K562 (cell line): Measurements from ENCODE around the gene TEX101. TPM values are rescaled to one million over a fixed set of nuclear protein-coding genes. Genes with fewer than 3 reads are reported as not detected.

Experiments used
- ATAC-seq: fragments of 200-7000 bp; cut with Tn5 transposase; 3 replicates; pipeline ENCODE4 v1.9.1; 2020; ENCODE audit warnings: moderate library complexity
- BruUV-seq: library from RNA; stranded (reverse); fragments of 400-500 nt; replicated peaks from 2 replicates; lab custom pipeline; 2021; lab: Mats Ljungman, UMichigan
- CTCF ChIA-PET: fragments of 300-600 bp; formaldehyde crosslinking; extraction: SDS; loops from one replicate; lab custom pipeline; 2021; ENCODE audit warnings: low intra/inter-chr PET ratio; lab: Yijun Ruan, JAX
- POLR2A ChIA-PET: fragments of 300-600, 350-650 bp; sonication (Branson Sonifier 250); formaldehyde crosslinking; extraction: SDS; loops from one replicate; lab custom pipeline; 2021; ENCODE audit warnings: antibody characterized with exemption, inconsistent platforms; lab: Yijun Ruan, JAX
- DNase-seq, 4 experiments: peaks; one replicate each; pipeline versions ENCODE4 v3.0.0 to v3.0.0-alpha.2; 2011 to 2018; ENCODE audit warnings: low spot score in 3 of 4, mixed read lengths in 3 of 4; ENCODE audit errors: extremely low read depth in 1 of 4
- FAIRE-seq: peaks from 2 replicates; lab custom pipeline; 2011; peaks lifted over from hg19 to GRCh38; lab: Jason Lieb, UNC
- H2AFZ ChIP-seq: 2 replicates; pipeline ENCODE4 v1.6.0; 2011; ENCODE audit warnings: low read depth, low read length, control low read depth, inconsistent platforms
- H3K27ac ChIP-seq: fragments of 200-600 bp; 3 replicates; pipeline ENCODE4 v1.8.0; 2011; ENCODE audit warnings: low read depth, mild to moderate bottlenecking, control low read depth, inconsistent platforms, low read length, moderate library complexity, mixed read lengths; ENCODE audit errors: extremely low read depth
- H3K27me3 ChIP-seq, 2 experiments: fragments of 300-600 bp in 1 of 2; 2 replicates in 1 of 2; 3 replicates in 1 of 2; pipeline versions ENCODE4 v1.6.0 to v1.8.0; 2011; ENCODE audit warnings: inconsistent platforms in 2 of 2, low read length in 2 of 2, mild to moderate bottlenecking in 1 of 2, mixed read lengths in 1 of 2, moderate library complexity in 1 of 2; ENCODE audit not compliant: control insufficient read depth in 2 of 2, insufficient read depth in 2 of 2
- H3K36me3 ChIP-seq: fragments of 300-600 bp; 3 replicates; pipeline ENCODE4 v1.8.0; 2011; ENCODE audit warnings: mild to moderate bottlenecking, low read length, inconsistent platforms; ENCODE audit not compliant: control insufficient read depth, insufficient read depth
- H3K4me1 ChIP-seq, 2 experiments: fragments of 200-600 bp in 1 of 2; replicated peaks in 1 of 2; 2 replicates in 1 of 2; 3 replicates in 1 of 2; pipeline versions ENCODE4 v1.5.1 to v1.8.0; 2011; ENCODE audit warnings: inconsistent platforms in 2 of 2, low read length in 2 of 2, mild to moderate bottlenecking in 1 of 2, mixed read lengths in 1 of 2, moderate library complexity in 1 of 2; ENCODE audit not compliant: control insufficient read depth in 2 of 2, insufficient read depth in 2 of 2
- H3K4me2 ChIP-seq: 2 replicates; pipeline ENCODE4 v1.6.1; 2011; ENCODE audit warnings: low read length, control low read depth, inconsistent platforms, mixed read lengths; ENCODE audit not compliant: insufficient read depth
- H3K4me3 ChIP-seq: fragments of 200-600 bp; sonication (generic), shearing (Covaris generic); 2 replicates; pipeline ENCODE4 v1.5.1; 2016; ENCODE audit warnings: control low read depth, inconsistent platforms
- H3K79me2 ChIP-seq: fragments of 200-600 bp; 3 replicates; pipeline ENCODE4 v1.8.0; 2011; ENCODE audit warnings: low read length, inconsistent platforms; ENCODE audit not compliant: control insufficient read depth, insufficient read depth
- H3K9ac ChIP-seq, 2 experiments: 2 replicates each; pipeline versions ENCODE4 v1.6.0 to v1.6.1; 2011; ENCODE audit warnings: low read depth in 2 of 2, low read length in 2 of 2, control low read depth in 1 of 2, inconsistent platforms in 1 of 2, mild to moderate bottlenecking in 1 of 2, mixed read lengths in 1 of 2; ENCODE audit not compliant: insufficient read depth in 1 of 2
- H3K9me1 ChIP-seq: one replicate; pipeline ENCODE4 v1.6.0; 2011; ENCODE audit warnings: inconsistent platforms, mild to moderate bottlenecking, low read length, moderate library complexity; ENCODE audit not compliant: control insufficient read depth, insufficient read depth
- H3K9me3 ChIP-seq: replicated peaks from 2 replicates; pipeline ENCODE4 v1.5.1; 2011; ENCODE audit warnings: low read depth, low read length, inconsistent platforms; ENCODE audit not compliant: control insufficient read depth, insufficient read depth
- H4K20me1 ChIP-seq: replicated peaks from 2 replicates; pipeline ENCODE4 v1.6.1; 2011; ENCODE audit warnings: low read length, inconsistent platforms, mixed read lengths; ENCODE audit not compliant: control insufficient read depth, insufficient read depth
- ELF1 ChIP-seq: fragments of 200-800 bp; sonication (Bioruptor generic); IDR thresholded peaks from 2 replicates; pipeline ENCODE4 v1.6.1; 2016; ENCODE audit warnings: missing genetic modification characterization, missing compliant biosample characterization
- EP400 ChIP-seq: fragments of 450-650 bp; IDR thresholded peaks from 2 replicates; pipeline ENCODE4 v1.6.1; 2017; ENCODE audit warnings: antibody characterized with exemption, mild to moderate bottlenecking, moderate library complexity
- KAT7 ChIP-seq: sonication (generic); formaldehyde crosslinking; IDR thresholded peaks from 2 replicates; pipeline ENCODE4 v1.8.0; 2022; ENCODE audit warnings: missing genetic modification reagents, mild to moderate bottlenecking, borderline replicate concordance
- NR2C1 ChIP-seq, 2 experiments: fragments of 450-650 bp; IDR thresholded peaks; 2 replicates each; pipeline ENCODE4 v1.6.1; 2017; ENCODE audit warnings: mild to moderate bottlenecking in 2 of 2, antibody characterized with exemption in 1 of 2, inconsistent platforms in 1 of 2, missing compliant biosample characterization in 1 of 2, missing genetic modification characterization in 1 of 2
- PBX2 ChIP-seq, 2 experiments: IDR thresholded peaks in 1 of 2; conservative IDR thresholded peaks in 1 of 2; 2 replicates each; pipeline ENCODE4 v1.6.1; 2016; ENCODE audit warnings: low read depth in 2 of 2, mild to moderate bottlenecking in 1 of 2, missing compliant biosample characterization in 1 of 2, missing genetic modification characterization in 1 of 2, moderate library complexity in 1 of 2
- PHF8 ChIP-seq: fragments of 200-600 bp; sonication (generic); IDR thresholded peaks from 2 replicates; pipeline ENCODE4 v1.6.1; 2012; ENCODE audit warnings: mixed run types, mild to moderate bottlenecking, inconsistent platforms, low read length, moderate library complexity, borderline replicate concordance
- TEAD4 ChIP-seq, 2 experiments: sonication (generic) in 1 of 2; formaldehyde crosslinking in 1 of 2; IDR thresholded peaks; 2 replicates each; pipeline versions ENCODE4 v1.6.1 to v1.8.0; 2012 to 2022; ENCODE audit warnings: borderline replicate concordance in 1 of 2, inconsistent platforms in 1 of 2, low read length in 1 of 2, mild to moderate bottlenecking in 1 of 2, missing genetic modification reagents in 1 of 2
- ZBTB33 ChIP-seq: sonication (generic); formaldehyde crosslinking; IDR thresholded peaks from 2 replicates; pipeline ENCODE4 v1.8.1; 2023; ENCODE audit warnings: mild to moderate bottlenecking, missing genetic modification reagents
- ZBTB7A ChIP-seq: IDR thresholded peaks from 2 replicates; pipeline ENCODE4 v1.6.1; 2011; ENCODE audit warnings: low read depth, mild to moderate bottlenecking, low read length, moderate library complexity, borderline replicate concordance; ENCODE audit not compliant: control insufficient read depth
- ZNF699 ChIP-seq: fragments of 250-450 bp; sonication (Bioruptor Pico); IDR thresholded peaks from 2 replicates; pipeline ENCODE4 v1.8.0; 2021; ENCODE audit warnings: mild to moderate bottlenecking, moderate library complexity; ENCODE audit not compliant: insufficient replicate concordance
- WGBS: fragments of 100-300 bp; shearing (Covaris generic); methylation state at CpG from one replicate; pipeline ENCODE4 v1.1.6; 2016; ENCODE audit warnings: low coverage, mixed read lengths; ENCODE audit not compliant: insufficient coverage; ENCODE audit errors: missing lambda C conversion rate; 5-methylcytosine and 5-hydroxymethylcytosine counted together
- in situ Hi-C: fragments of 300-500 bp; cut with MboI; formaldehyde crosslinking; loops from 4 replicates; pipeline ENCODE4 v1.15.0; 2018; ENCODE audit warnings: inconsistent platforms, mixed read lengths
- intact Hi-C: fragments of 100-400 bp; cut with micrococcal nuclease; formaldehyde crosslinking; loops from 2 replicates; pipeline ENCODE4 v1.14.2; 2022
- polyA plus RNA-seq, 8 experiments: library from polyadenylated mRNA; depleted of rRNA in 4 of 8; stranded (reverse) in 5 of 8; unstranded in 3 of 8; fragments of >200 nt; fragmentation: Nextera tagmentation in 2 of 8; fragmentation: Illumina TruSeq in 1 of 8; extraction: Ambion mirVana in 2 of 8; extraction: Trizol in 1 of 8; gene quantifications; 2 replicates each; pipeline versions ENCODE4 v1.2.1 to v1.2.3, GENCODE V29; 2011 to 2014; ENCODE audit warnings: inconsistent platforms in 1 of 8, missing spikeins in 1 of 8
- total RNA-seq, 7 experiments: library from RNA; depleted of rRNA in 6 of 7; stranded (reverse); fragments of >200 nt in 6 of 7; fragmentation: Illumina TruSeq in 2 of 7; extraction: Trizol in 2 of 7; gene quantifications; 2 replicates each; pipeline versions ENCODE4 v1.2.1 to v1.2.3, GENCODE V29; 2011 to 2021; ENCODE audit warnings: low replicate concordance in 1 of 7

Gene TEX101
- total and polyA plus RNA-seq, 9 of the 15 experiments (the other 6 are each of a cell fraction or from before 2014, with no cell fraction given): 0.10 to 0.36 (median 0.14) TPM; not detected in 6

GRCh38 chr19:43395561-43395960 lies 19.1 kb upstream of the TEX101 start:
- ChIA-PET CTCF (no interaction called here), POLR2A (no interaction called here)
- no peaks in the 10 kb centered on the region for H3K36me3 ChIP-seq
- in situ Hi-C loops (no loop called here), intact Hi-C loops (no loop called here)
- no peak overlapping the region for H2AFZ ChIP-seq
- no peaks in the 10 kb centered on the region for H3K4me1 ChIP-seq
- peaks cover 0 to 7% of the 10 kb centered on the region in 2 experiments; a peak in 1 of 5 replicates for H3K27me3 ChIP-seq
- no peak overlapping the region for H3K4me2 ChIP-seq
- no TSS peak for BruUV-seq
- no peaks in the 10 kb centered on the region for H4K20me1 ChIP-seq
- no peaks in the 10 kb centered on the region for H3K9me3 ChIP-seq
- DNase-seq: no peak
- no peaks in the 10 kb centered on the region for H3K79me2 ChIP-seq
- no peak overlapping the region for H3K27ac ChIP-seq
- ATAC-seq: no peak
- H3K9me1 ChIP-seq: no peaks in the 10 kb centered on the region
- TF ChIP-seq PHF8 (no peak), ELF1 (tag) (no peak), NR2C1 (IDR thresholded peaks at IDR 0.05) (no peak), NR2C1 (tag; IDR thresholded peaks at IDR 0.05) (no peak), ZNF699 (no peak)
- no peak overlapping the region for H3K9ac ChIP-seq
- H3K4me3 ChIP-seq: no peak overlapping the region
- 1% methylated on average over 6 of the region's 6 CpGs for WGBS
- no peak for FAIRE-seq

GRCh38 chr19:43406297-43406696 lies 8.4 kb upstream of the TEX101 start:
- no peak for ATAC-seq
- CTCF ChIA-PET: no interaction called here
- H3K36me3 ChIP-seq: no peaks in the 10 kb centered on the region
- H3K4me2 ChIP-seq: no peak overlapping the region
- no peaks in the 10 kb centered on the region for H3K79me2 ChIP-seq
- BruUV-seq: no TSS peak
- no peak overlapping the region for H3K9ac ChIP-seq
- H3K27ac ChIP-seq: no peak overlapping the region
- 22% methylated on average over 20 of the region's 24 CpGs for WGBS
- TF ChIP-seq TEAD4 (IDR thresholded peaks at IDR 0.05; ENCODE audit: low read length) (no peak), TEAD4 (CRISPR knock-in tag; IDR thresholded peaks at IDR 0.05; ENCODE audit: borderline replicate concordance) (no peak), ZBTB33 (CRISPR knock-in tag) (no peak), EP400 (no peak), ZBTB7A (no peak), PBX2 (CRISPR knock-in tag; IDR thresholded peaks at IDR 0.05; ENCODE audit: low read depth) (no peak), PBX2 (tag; conservative IDR thresholded peaks at IDR 0.05; ENCODE audit: low read depth) (no peak), KAT7 (CRISPR knock-in tag) (no peak)
- intact Hi-C loops (no loop called here), in situ Hi-C loops (no loop called here)
- H3K27me3 ChIP-seq: peaks cover 19 to 22% of the 10 kb centered on the region in 2 experiments; a peak in 4 of 5 replicates
- H3K9me3 ChIP-seq: no peaks in the 10 kb centered on the region
- H2AFZ ChIP-seq: no peak overlapping the region
- POLR2A ChIA-PET: interaction anchor here (1.4 kb wide), 1 partner anchor 12 kb away, joined by 4 read pairs; no protein-coding TSS in a partner anchor
- H4K20me1 ChIP-seq: no peaks in the 10 kb centered on the region
- peaks cover 0 to 10% of the 10 kb centered on the region in 2 experiments; a peak in 3 of 5 replicates for H3K4me1 ChIP-seq
- no peak for DNase-seq
- H3K9me1 ChIP-seq: peaks cover 4% of the 10 kb centered on the region
- no peak for FAIRE-seq
- H3K4me3 ChIP-seq: no peak overlapping the region
